ENCODE results near the gene BHLHE41.

BHLHE41 gene

DNA sequence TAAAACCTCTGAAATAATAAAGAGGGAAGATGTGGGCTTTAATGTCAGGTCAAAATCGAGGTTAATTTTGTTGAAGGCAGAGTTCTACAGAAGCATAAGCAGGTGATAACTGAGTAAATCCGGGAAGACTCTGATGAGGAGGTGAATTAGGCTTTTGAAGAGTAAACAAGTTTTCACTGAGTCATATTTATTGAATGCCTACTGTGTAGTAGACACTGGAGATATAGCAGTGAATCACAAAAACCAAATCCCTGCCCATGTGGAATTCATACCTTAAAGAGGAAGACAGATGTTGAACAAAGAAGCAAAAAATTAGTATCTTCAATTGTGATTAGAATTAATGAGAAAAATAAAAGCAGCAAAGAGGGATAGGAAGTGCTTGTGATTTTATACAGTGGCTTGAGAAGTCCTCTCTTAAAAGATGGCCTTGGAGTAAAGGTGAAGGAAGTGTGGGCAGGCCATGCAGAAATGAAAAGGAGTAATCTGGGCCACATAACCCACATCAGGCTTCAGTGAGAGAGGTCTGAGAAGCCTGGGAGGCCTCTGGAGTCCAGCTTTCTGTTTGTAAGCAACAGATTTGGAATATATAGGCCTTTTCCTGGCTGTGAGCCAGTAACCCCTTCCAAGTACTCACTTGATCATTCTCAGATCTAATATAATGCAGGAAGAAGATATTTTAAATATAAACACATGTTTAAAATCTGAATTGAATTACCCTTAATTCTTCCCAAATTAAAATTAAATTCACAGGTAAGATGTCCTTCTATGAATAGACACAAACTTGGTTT, 46.7 kb downstream of the BHLHE41 start:
- DNase-seq, result no peak
